ENCODE data around the gene OSBPL10. TPM values are rescaled to one million over a fixed set of nuclear protein-coding genes. Genes with fewer than 3 reads are reported as not detected.

The OSBPL10 gene
- total and polyA plus RNA-seq, 3 donors from 2014 or later = 113 to 175 (median 160) TPM

GRCh38 chr3:31976302-31976701, 4.8 kb downstream of the OSBPL10 start:
- Histone ChIP-seq H3K36me3 (ENCODE audit: low read depth, missing control alignments) (no peaks in the 10 kb centered on the region), H3K27me3 (no peaks in the 10 kb centered on the region), H3K9me3 (no peaks in the 10 kb centered on the region), H3K4me3 (no peak overlapping the region), H3K27ac (peak overlapping the region in 1 of 2 donors; percentile 22), H3K4me1 (peaks cover 4% of the 10 kb centered on the region)
- TF ChIP-seq, protein P1, sequence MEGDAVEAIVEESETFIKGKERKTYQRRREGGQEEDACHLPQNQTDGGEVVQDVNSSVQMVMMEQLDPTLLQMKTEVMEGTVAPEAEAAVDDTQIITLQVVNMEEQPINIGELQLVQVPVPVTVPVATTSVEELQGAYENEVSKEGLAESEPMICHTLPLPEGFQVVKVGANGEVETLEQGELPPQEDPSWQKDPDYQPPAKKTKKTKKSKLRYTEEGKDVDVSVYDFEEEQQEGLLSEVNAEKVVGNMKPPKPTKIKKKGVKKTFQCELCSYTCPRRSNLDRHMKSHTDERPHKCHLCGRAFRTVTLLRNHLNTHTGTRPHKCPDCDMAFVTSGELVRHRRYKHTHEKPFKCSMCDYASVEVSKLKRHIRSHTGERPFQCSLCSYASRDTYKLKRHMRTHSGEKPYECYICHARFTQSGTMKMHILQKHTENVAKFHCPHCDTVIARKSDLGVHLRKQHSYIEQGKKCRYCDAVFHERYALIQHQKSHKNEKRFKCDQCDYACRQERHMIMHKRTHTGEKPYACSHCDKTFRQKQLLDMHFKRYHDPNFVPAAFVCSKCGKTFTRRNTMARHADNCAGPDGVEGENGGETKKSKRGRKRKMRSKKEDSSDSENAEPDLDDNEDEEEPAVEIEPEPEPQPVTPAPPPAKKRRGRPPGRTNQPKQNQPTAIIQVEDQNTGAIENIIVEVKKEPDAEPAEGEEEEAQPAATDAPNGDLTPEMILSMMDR (IDR thresholded peaks at IDR 0.05) = no peak
- no peak for TF ChIP-seq POLR2A (IDR thresholded peaks at IDR 0.05)
- no peak for DNase-seq
- WGBS, 2 donors = 83 to 86% methylated on average over 2 of the region's 2 CpGs
- intact Hi-C loops (cut with DNase I; ENCODE audit: low total_unique reads) = no loop called here

- H3K27ac ChIP-seq = peak overlapping the region; percentile 20 to 36
- H3K9me3 ChIP-seq = no peaks in the 10 kb centered on the region
- TF ChIP-seq POLR2A (IDR thresholded peaks at IDR 0.05) = no peak
- TF ChIP-seq, protein P1 (IDR thresholded peaks at IDR 0.05) = no peak
- 84 to 87% methylated on average over 5 of the region's 5 CpGs for WGBS, 2 donors
- H3K27me3 ChIP-seq = no peaks in the 10 kb centered on the region
- peaks cover 8% of the 10 kb centered on the region for H3K4me1 ChIP-seq
- DNase-seq = no peak
- intact Hi-C loops (cut with DNase I; ENCODE audit: low total_unique reads) = no loop called here
- H3K36me3 ChIP-seq (ENCODE audit: low read depth, missing control alignments) = no peaks in the 10 kb centered on the region
- no peak overlapping the region for H3K4me3 ChIP-seq
Observed at GRCh38 chr3:31974964-31975363, 6.1 kb downstream of the OSBPL10 start.

DNA sequence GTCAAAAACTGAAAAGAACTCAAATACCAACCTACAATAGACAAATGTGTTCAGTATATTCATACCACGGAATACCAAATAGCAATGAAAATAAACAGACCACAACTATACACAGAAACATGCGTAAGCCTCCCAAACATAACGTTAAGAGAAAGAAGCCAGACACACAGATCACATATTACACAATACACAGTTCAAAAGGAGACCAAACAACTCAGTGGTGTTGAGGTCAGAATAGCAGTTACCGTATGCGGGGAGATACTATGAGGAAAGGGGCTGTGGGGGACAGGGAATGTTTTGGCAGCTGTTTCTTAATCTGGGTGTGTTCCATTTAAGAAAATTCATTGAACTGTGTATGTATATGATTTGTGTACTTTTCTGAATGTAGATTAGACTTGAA, 6.6 kb downstream of the OSBPL10 start:
- H3K9me3 ChIP-seq = no peaks in the 10 kb centered on the region
- WGBS, 2 donors = 82 to 90% methylated on average over 5 of the region's 5 CpGs
- intact Hi-C loops (cut with DNase I; ENCODE audit: low total_unique reads) = no loop called here

DNA sequence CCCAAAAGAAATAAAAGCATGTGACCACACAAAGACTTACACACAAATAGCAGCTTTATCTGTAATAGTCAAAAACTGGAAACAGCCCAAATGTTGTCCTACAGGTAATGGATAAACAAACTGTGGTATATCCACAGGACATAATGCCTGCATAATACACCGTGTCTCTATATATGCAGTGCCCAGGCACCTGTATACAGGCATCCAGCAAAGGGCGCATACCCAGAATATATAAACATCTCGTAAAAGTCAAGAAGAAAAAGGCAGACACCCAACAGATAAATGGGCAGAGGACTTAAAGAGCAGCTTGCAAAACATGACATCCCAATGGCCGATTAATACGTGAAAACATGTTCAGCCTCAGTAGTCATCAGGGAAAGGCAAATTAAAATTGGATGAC, 7.2 kb downstream of the OSBPL10 start:
- intact Hi-C loops (cut with DNase I; ENCODE audit: low total_unique reads) = no loop called here
- Histone ChIP-seq H3K4me1 (peaks cover 8% of the 10 kb centered on the region), H3K9me3 (no peaks in the 10 kb centered on the region), H3K4me3 (no peak overlapping the region), H3K27me3 (no peaks in the 10 kb centered on the region), H3K27ac (peak overlapping the region in 1 of 2 donors; percentile 21), H3K36me3 (ENCODE audit: low read depth, missing control alignments) (no peaks in the 10 kb centered on the region)
- no peak for DNase-seq
- 86 to 88% methylated on average over 5 of the region's 5 CpGs for WGBS, 2 donors
- no peak for TF ChIP-seq POLR2A (IDR thresholded peaks at IDR 0.05)
- TF ChIP-seq, protein P1 (IDR thresholded peaks at IDR 0.05) = no peak

More for the DNA sequence above, 6.6 kb downstream of the OSBPL10 start:
- Histone ChIP-seq H3K27me3 (no peaks in the 10 kb centered on the region), H3K4me3 (no peak overlapping the region), H3K36me3 (ENCODE audit: low read depth, missing control alignments) (no peaks in the 10 kb centered on the region), H3K27ac (peak overlapping the region in 1 of 2 donors; percentile 36), H3K4me1 (peaks cover 8% of the 10 kb centered on the region)
- DNase-seq = no peak
- no peak for TF ChIP-seq POLR2A (IDR thresholded peaks at IDR 0.05)
- TF ChIP-seq, protein P1 (IDR thresholded peaks at IDR 0.05) = no peak

DNA sequence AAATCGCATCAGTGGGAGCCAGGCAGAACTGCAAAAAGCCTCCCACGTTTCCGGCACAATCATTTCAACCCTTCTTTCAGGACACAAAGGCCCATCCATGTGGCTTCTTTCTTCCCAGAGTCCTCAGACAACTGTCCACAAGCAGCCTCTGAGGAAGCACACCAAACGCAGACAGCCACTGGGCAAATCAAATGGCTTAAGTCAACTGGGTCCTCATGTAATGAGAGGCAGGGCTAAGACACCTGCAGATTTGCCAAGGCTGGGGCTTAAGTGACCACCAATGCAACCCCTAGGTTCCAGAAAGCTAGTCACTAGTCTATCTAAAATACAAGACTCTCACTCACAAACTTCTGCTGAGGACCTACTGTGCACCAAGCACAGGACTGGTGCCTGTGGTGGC, 8.0 kb downstream of the OSBPL10 start:
- Histone ChIP-seq H3K27me3 (no peaks in the 10 kb centered on the region), H3K9me3 (no peaks in the 10 kb centered on the region), H3K36me3 (ENCODE audit: low read depth, missing control alignments) (no peaks in the 10 kb centered on the region), H3K27ac (peak overlapping the region in 1 of 2 donors; percentile 21), H3K4me3 (no peak overlapping the region), H3K4me1 (peaks cover 8% of the 10 kb centered on the region)
- peak; percentile 84 for DNase-seq
- intact Hi-C loops (cut with DNase I; ENCODE audit: low total_unique reads) = no loop called here
- 50 to 60% methylated on average over 4 of the region's 4 CpGs for WGBS, 2 donors
- TF ChIP-seq, protein P1 (IDR thresholded peaks at IDR 0.05) = no peak
- TF ChIP-seq POLR2A (IDR thresholded peaks at IDR 0.05) = no peak
